D341Med (cell line): Measurements from ENCODE around the gene AMER3.

Source experiments
- DNase-seq: peaks from one replicate; pipeline ENCODE4 v3.0.0; 2012; ENCODE audit warnings: low spot score

AMER3 gene

GRCh38 chr2:130778781-130779180 lies 23.4 kb downstream of the AMER3 start:
- no peak for DNase-seq

DNA sequence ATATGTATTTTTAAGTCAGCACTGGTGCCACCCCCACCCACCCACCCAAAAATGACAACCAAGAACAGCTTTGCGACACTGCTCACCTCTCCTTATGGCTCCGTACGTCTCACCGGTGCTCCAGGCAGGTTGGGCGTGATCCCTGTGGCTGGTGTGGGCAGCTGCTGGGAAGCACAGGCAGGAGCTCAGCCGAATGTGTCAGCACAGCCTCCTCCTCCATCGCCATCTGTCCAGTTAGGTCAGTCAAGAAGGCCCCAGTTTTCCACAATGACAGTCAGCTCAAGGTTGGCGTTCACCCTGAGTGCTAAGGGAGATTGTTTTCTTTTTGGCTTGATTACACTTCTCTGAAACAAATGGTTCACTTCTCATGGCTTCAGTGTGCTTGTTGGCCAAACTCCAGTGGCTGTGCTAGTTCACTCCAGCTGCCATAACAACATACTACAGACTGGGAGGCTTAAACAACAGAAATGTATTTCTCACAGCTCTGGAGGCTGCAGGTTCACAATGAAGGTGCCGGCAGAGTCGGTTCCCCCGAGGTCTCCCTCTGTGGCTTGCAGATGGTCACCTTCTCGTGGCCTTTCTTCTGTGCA lies 30.2 kb downstream of the AMER3 start:
- DNase-seq: no peak

GRCh38 chr2:130786076-130786475 lies 30.7 kb downstream of the AMER3 start:
- no peak for DNase-seq

- no peak for DNase-seq
Measured at GRCh38 chr2:130787841-130788240, 32.5 kb downstream of the AMER3 start.

GRCh38 chr2:130790312-130790711 lies 35.0 kb downstream of the AMER3 start:
- no peak for DNase-seq

- no peak for DNase-seq
Measured at GRCh38 chr2:130790804-130791616, 35.7 kb downstream of the AMER3 start.

DNA sequence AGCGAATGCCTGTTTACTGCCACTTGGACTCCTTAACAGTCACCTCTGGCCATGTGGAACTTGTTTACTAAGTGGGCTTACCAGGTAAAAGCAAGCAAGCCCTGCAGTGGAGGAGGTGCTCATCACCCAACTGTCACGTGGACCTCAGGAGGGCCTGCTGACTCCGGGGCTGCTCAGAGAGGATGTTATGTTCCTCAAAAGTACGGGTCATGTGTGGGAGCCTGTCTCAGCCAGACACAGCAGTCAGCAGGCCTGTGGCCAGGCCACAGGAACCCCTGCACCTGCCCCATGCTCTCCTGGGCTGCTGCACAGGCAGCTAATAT lies 36.2 kb downstream of the AMER3 start:
- DNase-seq: no peak

DNA sequence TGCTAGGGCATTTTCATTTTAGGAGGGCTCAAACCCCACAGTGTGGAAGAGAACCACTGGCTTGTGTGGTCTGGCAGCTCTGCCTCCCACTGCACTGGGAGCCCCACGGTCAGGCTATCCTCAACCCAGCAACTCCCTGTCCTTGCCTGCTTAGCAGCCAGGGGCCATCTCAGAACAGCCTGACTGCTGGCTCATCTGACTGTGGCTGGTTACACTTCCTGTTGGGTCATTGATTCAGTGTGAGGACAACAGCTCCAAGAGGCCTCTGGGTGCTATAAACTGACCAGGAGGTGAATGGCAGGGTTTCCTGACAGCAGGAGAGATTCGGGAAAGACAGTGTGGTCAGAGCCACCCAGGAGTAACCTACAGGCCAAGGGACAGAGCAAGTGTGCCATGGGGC lies 40.1 kb downstream of the AMER3 start:
- no peak for DNase-seq

GRCh38 chr2:130796290-130796689 lies 41.0 kb downstream of the AMER3 start:
- DNase-seq: no peak

DNA sequence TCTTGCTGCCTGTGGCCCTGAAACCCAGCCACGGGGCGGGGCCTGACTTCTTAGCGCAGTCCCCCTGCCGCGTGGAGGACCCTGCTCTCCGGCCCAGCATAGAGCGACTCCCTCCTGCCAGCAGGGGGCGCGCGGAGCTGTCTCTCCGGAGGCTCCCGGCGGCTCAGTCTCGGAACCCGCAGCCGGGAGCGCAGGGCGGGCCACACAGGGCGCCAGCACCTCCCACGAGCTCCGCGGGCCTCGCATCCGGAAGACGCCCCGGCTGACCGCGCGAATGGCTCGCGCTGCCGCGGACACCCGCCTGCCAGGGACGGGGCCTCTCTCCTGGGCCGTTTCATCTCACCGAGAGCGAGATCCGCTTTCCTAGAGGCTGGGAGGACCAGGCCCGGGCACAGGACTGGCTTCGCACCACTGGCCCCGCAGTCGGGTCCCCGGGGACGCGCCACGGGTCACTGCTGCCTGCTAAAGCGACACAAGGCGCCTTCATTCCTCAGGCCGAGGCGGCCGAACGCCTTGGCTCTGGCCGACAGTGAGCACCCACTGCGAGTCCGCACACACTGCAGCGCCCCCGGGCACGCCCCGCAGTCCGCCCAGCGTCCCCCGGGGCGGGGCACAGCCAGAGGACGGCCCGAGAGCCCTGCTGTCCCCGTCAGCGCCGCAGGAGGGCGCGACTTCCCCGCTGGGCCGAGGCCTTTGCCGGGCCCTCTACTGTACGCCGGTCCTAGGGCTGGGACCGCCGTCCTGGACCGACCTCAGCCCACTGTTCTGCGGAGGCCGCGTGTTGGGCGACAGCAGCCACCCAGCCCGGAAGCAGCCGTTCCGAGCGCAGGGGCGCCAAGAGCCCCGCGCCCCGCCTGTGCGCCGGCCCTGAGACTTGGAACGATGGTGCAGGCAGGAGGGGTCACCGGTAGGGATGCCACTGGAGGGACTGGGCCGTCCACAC lies 42.4 kb downstream of the AMER3 start:
- DNase-seq: peak; percentile 92

- no peak for DNase-seq
Measured at GRCh38 chr2:130798472-130799218, 43.3 kb downstream of the AMER3 start.

- no peak for DNase-seq
Measured at GRCh38 chr2:130799295-130799694, 44.0 kb downstream of the AMER3 start.

- DNase-seq: no peak
Measured at GRCh38 chr2:130805613-130806012, 50.3 kb downstream of the AMER3 start.

DNA sequence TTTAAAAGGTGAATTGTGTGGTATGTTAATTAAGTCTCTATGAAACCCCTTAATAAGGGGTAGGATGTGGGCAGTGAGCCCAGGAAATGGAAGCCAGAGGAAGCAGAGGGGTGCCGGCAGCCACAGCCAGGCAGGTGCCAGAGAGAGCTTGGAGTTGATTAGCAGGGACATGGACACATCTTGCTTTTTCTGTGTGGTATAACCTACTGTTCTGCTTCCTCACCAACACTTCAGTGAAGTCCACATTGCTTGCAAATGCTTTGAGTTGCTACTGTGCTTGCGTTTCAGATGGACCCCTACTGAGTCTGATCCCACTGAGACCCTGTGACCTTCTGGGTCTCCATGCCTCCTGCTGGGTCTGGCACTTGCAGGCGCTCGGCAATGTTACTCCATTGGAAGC lies 51.0 kb downstream of the AMER3 start:
- no peak for DNase-seq

- DNase-seq: no peak
Measured at GRCh38 chr2:130807659-130808385, 52.5 kb downstream of the AMER3 start.

DNA sequence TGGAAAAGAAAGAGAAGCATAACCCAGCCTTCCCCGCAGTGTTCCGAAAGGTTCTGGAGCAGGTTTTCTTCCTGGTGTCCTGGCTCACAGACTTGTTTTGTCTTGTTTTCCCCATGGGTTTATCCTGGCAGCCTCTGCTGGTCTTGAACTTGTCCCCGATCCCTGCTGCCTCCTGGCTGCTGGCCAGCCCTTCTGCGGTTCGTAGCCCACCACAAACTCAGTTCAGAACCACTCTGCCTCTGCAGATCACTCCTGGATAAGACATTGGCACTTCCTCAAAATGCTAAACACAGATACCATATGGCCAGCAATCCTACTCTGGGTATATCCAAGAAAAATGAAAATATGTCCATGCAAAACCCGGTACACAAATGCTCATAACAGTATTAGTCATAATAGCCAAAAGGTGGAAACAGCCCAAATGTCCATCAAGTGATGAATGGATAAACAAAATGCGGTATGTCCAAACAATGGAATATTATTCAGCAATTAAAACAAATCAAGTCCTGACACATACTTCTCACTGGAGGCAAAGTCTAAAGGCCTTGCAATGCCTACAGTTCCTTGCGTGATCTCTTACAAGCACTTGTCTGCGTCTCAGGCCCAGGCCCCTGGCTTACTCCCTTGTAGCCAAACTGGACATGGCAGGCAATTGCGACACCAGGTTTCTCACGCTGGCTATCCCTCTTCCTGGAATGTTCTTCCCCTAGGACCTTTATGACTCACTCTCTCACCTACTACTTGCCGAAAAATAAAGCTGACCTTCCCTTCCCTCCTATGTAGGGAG lies 53.3 kb downstream of the AMER3 start:
- no peak for DNase-seq

DNA sequence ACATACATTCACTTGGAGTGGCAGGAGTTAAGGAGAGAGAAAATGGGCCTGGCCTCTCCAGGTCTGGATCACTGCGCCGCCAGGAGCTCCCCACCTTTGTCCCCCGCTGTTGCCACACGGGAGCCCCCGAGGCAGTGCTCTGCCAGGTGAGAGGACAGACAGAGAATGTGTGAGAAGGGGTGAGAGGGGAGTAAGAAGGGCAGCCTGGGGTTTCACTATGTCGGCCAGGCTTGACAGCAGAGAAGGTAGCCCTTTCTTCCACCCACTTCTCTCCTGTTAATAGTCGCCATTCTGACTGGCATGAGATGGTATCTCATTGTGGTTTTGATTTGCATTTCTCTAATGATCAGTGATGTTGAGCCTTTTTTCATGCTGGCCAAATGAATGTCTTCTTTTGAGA lies 55.1 kb downstream of the AMER3 start:
- no peak for DNase-seq

DNA sequence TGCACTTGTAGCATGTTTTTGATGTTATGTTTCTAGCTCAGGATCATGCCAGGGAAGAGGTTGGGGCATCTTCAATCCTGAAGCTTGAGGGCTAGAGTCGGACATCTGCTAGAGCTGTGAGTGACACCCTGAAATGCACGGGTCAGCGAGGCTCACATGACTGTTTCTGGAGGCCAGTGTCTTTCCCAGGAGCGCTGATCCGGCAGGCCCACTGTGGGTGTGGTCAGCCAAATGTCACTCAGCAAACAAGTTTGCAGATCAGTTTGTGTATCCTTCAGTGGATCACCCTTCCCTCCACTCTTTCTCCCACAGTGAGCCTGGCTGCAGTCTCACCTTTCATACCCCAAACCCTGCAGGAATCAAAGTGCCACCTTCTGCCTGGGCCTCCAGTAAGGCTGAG lies 58.4 kb downstream of the AMER3 start:
- no peak for DNase-seq

DNA sequence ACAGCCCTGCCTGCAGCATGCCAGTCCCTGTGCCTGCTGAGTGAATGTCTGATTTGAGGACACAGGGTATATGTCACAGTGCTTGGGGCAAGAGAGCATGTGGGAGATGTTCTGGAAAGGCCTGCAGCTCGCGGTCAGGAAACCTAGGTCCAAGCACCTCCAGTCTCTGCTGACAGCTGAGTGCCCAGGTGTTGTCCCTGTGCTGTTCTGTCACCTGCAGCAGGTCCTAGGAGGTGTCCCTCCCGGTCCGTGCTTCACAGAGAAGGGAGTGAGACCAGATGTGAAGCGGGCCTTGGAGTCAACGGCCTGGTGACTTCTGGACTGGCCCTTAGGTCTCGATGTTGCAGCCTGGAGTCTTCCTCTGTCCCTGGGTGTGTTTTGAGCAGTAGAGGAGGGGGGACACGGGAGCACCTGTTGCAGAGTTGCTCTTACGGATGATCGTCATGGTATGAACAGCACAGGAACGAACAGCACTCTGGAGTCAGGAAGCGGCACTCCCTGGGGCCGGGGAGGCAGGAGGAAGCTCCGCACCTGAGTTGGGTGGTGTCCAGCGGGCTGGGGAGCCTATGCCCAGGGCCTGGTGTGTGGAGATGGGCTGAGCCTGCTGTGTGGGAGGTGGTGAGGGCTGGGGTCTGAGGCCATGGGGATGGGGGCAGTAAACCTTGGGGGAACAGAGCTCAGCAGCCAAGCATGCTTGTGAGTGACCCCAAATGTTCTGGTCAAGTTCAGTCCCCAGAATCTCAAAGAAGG lies 59.8 kb downstream of the AMER3 start:
- peak; percentile 4 for DNase-seq
